ENCODE results near the gene IL17RA.
"Not testable (repeated sequence)": the region's sequence is repeated elsewhere in the genome, so short reads cannot be mapped to it uniquely, and the experiment has no call there.

IL17RA gene

GRCh38 chr22:17140826-17141766 lies 56.3 kb downstream of the IL17RA start:
- no peak overlapping the region for H3K9ac ChIP-seq (ENCODE audit: low read length)
- no peak overlapping the region for H2BK5ac ChIP-seq (ENCODE audit: low read length)
- DNase-seq: no peak
- H4K8ac ChIP-seq (ENCODE audit: low read depth, low read length): no peak overlapping the region
- H3K79me1 ChIP-seq (ENCODE audit: low read length): no peaks in the 10 kb centered on the region
- H3K27ac ChIP-seq (ENCODE audit: low read depth, low read length): no peak overlapping the region
- no CpG with 5 or more reads among the region's 9 CpGs for WGBS (ENCODE audit: extremely low coverage, insufficient coverage, low lambda C conversion rate)
- no peak overlapping the region for H2BK120ac ChIP-seq (ENCODE audit: low read depth, low read length)
- H3K56ac ChIP-seq (ENCODE audit: low read length): no peak overlapping the region
- H3K23ac ChIP-seq (ENCODE audit: low read length): no peak overlapping the region
- no peak overlapping the region for H3K4me3 ChIP-seq (ENCODE audit: low read length)
- no peaks in the 10 kb centered on the region for H3K79me2 ChIP-seq (ENCODE audit: control insufficient read depth, insufficient read depth, low read length)
- H3K4me2 ChIP-seq (ENCODE audit: low read length): no peak overlapping the region
- peaks cover 2% of the 10 kb centered on the region for H3K36me3 ChIP-seq (ENCODE audit: control insufficient read depth, insufficient read depth, low read length)
- no peak overlapping the region for H4K5ac ChIP-seq (ENCODE audit: low read length)
- no peak overlapping the region for H3K4ac ChIP-seq (ENCODE audit: low read depth, low read length)
- no peak overlapping the region for H2BK15ac ChIP-seq (replicated peaks; ENCODE audit: low read depth)
- no peak overlapping the region for H2AK5ac ChIP-seq (ENCODE audit: low read length)
- H3K18ac ChIP-seq (ENCODE audit: low read length): no peak overlapping the region
- no peaks in the 10 kb centered on the region for H3K4me1 ChIP-seq (ENCODE audit: control insufficient read depth, low read depth, low read length)
- no peaks in the 10 kb centered on the region for H3K27me3 ChIP-seq (ENCODE audit: insufficient read depth, low read length, poor library complexity)

- Histone ChIP-seq H3K27me3 (ENCODE audit: insufficient read depth, low read length, poor library complexity) (no peaks in the 10 kb centered on the region), H3K4me1 (ENCODE audit: control insufficient read depth, low read depth, low read length) (no peaks in the 10 kb centered on the region), H3K18ac (ENCODE audit: low read length) (no peak overlapping the region), H2BK15ac (replicated peaks; ENCODE audit: low read depth) (no peak overlapping the region), H2AK5ac (ENCODE audit: low read length) (no peak overlapping the region), H3K56ac (ENCODE audit: low read length) (no peak overlapping the region), H4K8ac (ENCODE audit: low read depth, low read length) (no peak overlapping the region), H2BK120ac (ENCODE audit: low read depth, low read length) (no peak overlapping the region), H3K9ac (ENCODE audit: low read length) (no peak overlapping the region), H3K79me1 (ENCODE audit: low read length) (peaks cover 2% of the 10 kb centered on the region), H3K4me3 (ENCODE audit: low read length) (no peak overlapping the region), H3K27ac (ENCODE audit: low read depth, low read length) (no peak overlapping the region), H3K23ac (ENCODE audit: low read length) (no peak overlapping the region), H3K79me2 (ENCODE audit: control insufficient read depth, insufficient read depth, low read length) (peaks cover 3% of the 10 kb centered on the region), H2BK5ac (ENCODE audit: low read length) (no peak overlapping the region), H3K4me2 (ENCODE audit: low read length) (no peak overlapping the region), H4K5ac (ENCODE audit: low read length) (no peak overlapping the region), H3K4ac (ENCODE audit: low read depth, low read length) (no peak overlapping the region), H3K36me3 (ENCODE audit: control insufficient read depth, insufficient read depth, low read length) (peaks cover 2% of the 10 kb centered on the region)
- no peak for DNase-seq
- WGBS (ENCODE audit: extremely low coverage, insufficient coverage, low lambda C conversion rate): no CpG with 5 or more reads among the region's 9 CpGs
These were observed 58.3 kb downstream of the IL17RA start for GRCh38 chr22:17143101-17143500.

- Histone ChIP-seq H3K27ac (ENCODE audit: low read depth, low read length) (no peak overlapping the region), H3K56ac (ENCODE audit: low read length) (no peak overlapping the region), H3K79me1 (ENCODE audit: low read length) (peaks cover 2% of the 10 kb centered on the region), H3K4me2 (ENCODE audit: low read length) (no peak overlapping the region), H3K4me1 (ENCODE audit: control insufficient read depth, low read depth, low read length) (no peaks in the 10 kb centered on the region), H3K4ac (ENCODE audit: low read depth, low read length) (no peak overlapping the region), H3K36me3 (ENCODE audit: control insufficient read depth, insufficient read depth, low read length) (peaks cover 2% of the 10 kb centered on the region), H3K4me3 (ENCODE audit: low read length) (no peak overlapping the region), H2BK120ac (ENCODE audit: low read depth, low read length) (no peak overlapping the region), H2BK15ac (replicated peaks; ENCODE audit: low read depth) (no peak overlapping the region), H4K8ac (ENCODE audit: low read depth, low read length) (no peak overlapping the region), H2BK5ac (ENCODE audit: low read length) (no peak overlapping the region), H3K9ac (ENCODE audit: low read length) (no peak overlapping the region), H3K79me2 (ENCODE audit: control insufficient read depth, insufficient read depth, low read length) (peaks cover 9% of the 10 kb centered on the region), H3K18ac (ENCODE audit: low read length) (no peak overlapping the region), H3K27me3 (ENCODE audit: insufficient read depth, low read length, poor library complexity) (no peaks in the 10 kb centered on the region), H3K23ac (ENCODE audit: low read length) (no peak overlapping the region), H4K5ac (ENCODE audit: low read length) (no peak overlapping the region), H2AK5ac (ENCODE audit: low read length) (no peak overlapping the region)
- no peak for DNase-seq
- no CpG with 5 or more reads among the region's 8 CpGs for WGBS (ENCODE audit: extremely low coverage, insufficient coverage, low lambda C conversion rate)
These were observed 59.0 kb downstream of the IL17RA start for GRCh38 chr22:17143826-17144225.

- H2BK15ac ChIP-seq (replicated peaks; ENCODE audit: low read depth): no peak overlapping the region
- H3K4me3 ChIP-seq (ENCODE audit: low read length): no peak overlapping the region
- no peaks in the 10 kb centered on the region for H3K27me3 ChIP-seq (ENCODE audit: insufficient read depth, low read length, poor library complexity)
- H4K5ac ChIP-seq (ENCODE audit: low read length): no peak overlapping the region
- H4K8ac ChIP-seq (ENCODE audit: low read depth, low read length): no peak overlapping the region
- no peak overlapping the region for H3K4ac ChIP-seq (ENCODE audit: low read depth, low read length)
- peaks cover 19% of the 10 kb centered on the region for H3K79me2 ChIP-seq (ENCODE audit: control insufficient read depth, insufficient read depth, low read length)
- H3K27ac ChIP-seq (ENCODE audit: low read depth, low read length): no peak overlapping the region
- no peaks in the 10 kb centered on the region for H3K4me1 ChIP-seq (ENCODE audit: control insufficient read depth, low read depth, low read length)
- H3K23ac ChIP-seq (ENCODE audit: low read length): no peak overlapping the region
- H2BK120ac ChIP-seq (ENCODE audit: low read depth, low read length): no peak overlapping the region
- no peak for DNase-seq
- no peak overlapping the region for H3K56ac ChIP-seq (ENCODE audit: low read length)
- peaks cover 2% of the 10 kb centered on the region for H3K36me3 ChIP-seq (ENCODE audit: control insufficient read depth, insufficient read depth, low read length)
- no peak overlapping the region for H3K18ac ChIP-seq (ENCODE audit: low read length)
- peaks cover 5% of the 10 kb centered on the region for H3K79me1 ChIP-seq (ENCODE audit: low read length)
- H3K9ac ChIP-seq (ENCODE audit: low read length): no peak overlapping the region
- H2AK5ac ChIP-seq (ENCODE audit: low read length): no peak overlapping the region
- no peak overlapping the region for H2BK5ac ChIP-seq (ENCODE audit: low read length)
- H3K4me2 ChIP-seq (ENCODE audit: low read length): no peak overlapping the region
- WGBS (ENCODE audit: extremely low coverage, insufficient coverage, low lambda C conversion rate): no CpG with 5 or more reads among the region's 8 CpGs
These were observed 60.4 kb downstream of the IL17RA start for GRCh38 chr22:17145021-17145680.

GRCh38 chr22:17147458-17147857 lies 62.7 kb downstream of the IL17RA start:
- not testable (repeated sequence) for H3K4me1 ChIP-seq (ENCODE audit: control insufficient read depth, low read depth, low read length); H3K4me2 ChIP-seq (ENCODE audit: low read length); DNase-seq; H2AK5ac ChIP-seq (ENCODE audit: low read length); H2BK5ac ChIP-seq (ENCODE audit: low read length); H2BK120ac ChIP-seq (ENCODE audit: low read depth, low read length); H3K27me3 ChIP-seq (ENCODE audit: insufficient read depth, low read length, poor library complexity); H3K36me3 ChIP-seq (ENCODE audit: control insufficient read depth, insufficient read depth, low read length); H3K18ac ChIP-seq (ENCODE audit: low read length); H3K4me3 ChIP-seq (ENCODE audit: low read length); H4K8ac ChIP-seq (ENCODE audit: low read depth, low read length); H3K27ac ChIP-seq (ENCODE audit: low read depth, low read length); H3K9ac ChIP-seq (ENCODE audit: low read length); H3K23ac ChIP-seq (ENCODE audit: low read length); H3K4ac ChIP-seq (ENCODE audit: low read depth, low read length); H3K56ac ChIP-seq (ENCODE audit: low read length); H2BK15ac ChIP-seq (replicated peaks; ENCODE audit: low read depth); H4K5ac ChIP-seq (ENCODE audit: low read length)
- no CpG with 5 or more reads among the region's 30 CpGs for WGBS (ENCODE audit: extremely low coverage, insufficient coverage, low lambda C conversion rate)
- Histone ChIP-seq H3K79me2 (ENCODE audit: control insufficient read depth, insufficient read depth, low read length) (peaks cover 27% of the 10 kb centered on the region), H3K79me1 (ENCODE audit: low read length) (peaks cover 11% of the 10 kb centered on the region)

All from mesendoderm (in vitro differentiated cells).